ENCODE results near the gene STOM.

STOM gene

GRCh38 chr9:121318631-121319382, 51.2 kb downstream of the STOM start:
- DNase-seq: no peak

GRCh38 chr9:121317737-121318630, 52.1 kb downstream of the STOM start:
- no peak for DNase-seq

DNA sequence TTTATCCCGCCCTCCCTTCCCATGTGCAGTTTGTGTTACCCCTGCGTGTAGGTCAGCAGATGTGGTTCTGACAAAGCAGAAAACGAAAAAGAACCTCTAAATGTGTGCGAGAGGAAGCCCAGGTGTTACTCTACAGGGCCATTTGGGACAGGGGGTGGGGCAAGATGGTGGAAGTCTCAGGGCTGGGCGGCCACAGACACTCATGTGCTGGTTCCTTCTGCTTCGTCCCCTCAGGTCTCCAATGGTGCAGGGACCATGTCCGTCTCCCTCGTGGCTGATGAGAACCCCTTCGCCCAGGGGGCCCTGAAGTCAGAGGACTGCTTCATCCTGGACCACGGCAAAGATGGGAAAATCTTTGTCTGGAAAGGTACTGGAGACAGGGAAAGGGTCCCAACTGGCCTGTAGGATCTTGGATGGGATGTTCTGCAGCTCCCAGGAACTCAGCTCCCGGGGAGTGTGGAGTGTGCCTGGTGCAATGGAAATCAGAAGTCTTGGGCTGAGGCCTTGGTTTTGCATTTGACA, 53.1 kb downstream of the STOM start:
- DNase-seq: no peak

DNA sequence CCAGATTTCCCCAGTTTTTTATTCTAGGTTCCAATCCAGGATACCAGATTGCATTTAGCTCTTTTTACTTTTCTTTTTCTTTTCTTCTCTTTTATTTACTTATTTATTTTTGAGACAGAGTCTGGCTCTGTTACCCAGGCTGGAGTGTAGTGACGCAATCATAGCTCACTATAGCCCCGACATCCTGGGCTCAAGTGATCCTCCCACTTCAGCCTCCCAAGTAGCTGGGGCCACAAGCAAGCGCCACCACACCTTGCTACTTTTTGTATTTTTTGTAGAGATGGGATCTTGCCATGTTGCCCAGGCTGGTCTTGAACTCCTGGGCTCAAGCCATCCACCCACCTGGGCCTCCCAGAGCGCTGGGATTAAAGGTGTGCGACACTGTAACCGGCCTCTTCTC, 53.7 kb downstream of the STOM start:
- no peak for DNase-seq

GRCh38 chr9:121313458-121314152, 56.4 kb downstream of the STOM start:
- DNase-seq: no peak

DNA sequence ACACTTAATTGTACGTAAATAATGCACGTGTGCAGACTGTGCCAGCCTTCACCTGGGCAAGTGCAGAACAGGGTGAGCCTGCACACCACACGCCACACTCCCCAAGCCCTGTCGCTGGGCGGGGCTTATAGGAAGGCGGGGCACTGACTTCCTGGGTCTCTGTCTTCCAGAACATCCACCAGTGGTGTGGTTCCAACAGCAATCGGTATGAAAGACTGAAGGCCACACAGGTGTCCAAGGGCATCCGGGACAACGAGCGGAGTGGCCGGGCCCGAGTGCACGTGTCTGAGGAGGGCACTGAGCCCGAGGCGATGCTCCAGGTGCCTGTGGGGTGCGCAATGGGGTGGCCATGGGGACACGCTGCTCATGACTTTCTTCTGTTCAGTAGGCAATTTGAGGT, 57.9 kb downstream of the STOM start:
- no peak for DNase-seq

GRCh38 chr9:121310571-121310970, 59.5 kb downstream of the STOM start:
- DNase-seq: no peak

DNA sequence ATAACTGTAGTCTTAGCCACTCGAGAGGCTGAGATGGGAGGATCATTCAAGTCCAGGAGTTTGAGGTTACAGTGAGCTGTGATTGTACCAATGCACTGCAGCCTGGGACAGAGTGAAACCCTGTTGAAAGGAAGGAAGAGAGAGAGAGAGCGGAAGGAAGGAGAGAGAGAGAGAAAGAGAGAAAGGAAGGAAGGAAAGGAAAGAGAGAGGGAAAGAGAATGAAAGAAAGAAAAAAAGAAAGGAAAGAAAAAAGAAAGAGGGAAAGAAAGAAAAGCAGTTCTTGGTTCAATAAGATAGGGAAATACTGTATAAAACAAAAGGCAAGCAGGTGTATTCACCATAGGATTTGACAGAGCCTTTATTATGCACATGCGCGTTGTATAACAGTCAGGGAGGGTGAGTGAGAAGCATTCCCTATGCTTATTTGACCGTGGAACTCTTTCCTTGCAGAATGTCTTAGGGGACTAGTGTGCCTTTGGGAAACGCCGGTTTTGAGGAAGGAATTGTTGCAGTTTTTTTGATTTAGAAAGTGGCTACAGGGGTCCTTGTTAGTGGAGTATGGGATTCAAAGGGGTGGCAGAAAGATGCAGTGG, 60.1 kb downstream of the STOM start:
- DNase-seq: no peak

- no peak for DNase-seq
Measured at GRCh38 chr9:121309171-121309570, 60.9 kb downstream of the STOM start.

DNA sequence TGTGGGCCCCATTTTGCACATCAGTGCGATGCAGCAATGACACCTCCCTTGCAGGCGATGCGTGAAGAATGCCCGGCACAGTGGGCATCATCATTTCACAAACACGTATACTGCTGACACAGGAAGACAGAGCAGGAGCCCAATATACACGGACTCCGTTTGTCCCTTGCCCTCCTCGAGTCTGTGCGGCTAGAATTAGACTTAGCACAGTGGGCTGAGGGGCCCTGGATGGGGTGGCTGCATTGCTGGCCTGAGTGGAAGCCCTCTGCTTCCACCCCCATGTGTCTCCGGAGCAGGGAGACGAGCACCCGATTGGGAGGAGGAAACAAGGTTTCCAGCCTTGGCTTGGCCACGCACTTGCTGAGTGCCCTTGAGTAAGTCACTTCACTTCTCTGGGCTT, 61.3 kb downstream of the STOM start:
- DNase-seq: no peak

GRCh38 chr9:121307976-121308375, 62.1 kb downstream of the STOM start:
- no peak for DNase-seq

GRCh38 chr9:121305269-121305994, 64.6 kb downstream of the STOM start:
- DNase-seq: no peak

DNA sequence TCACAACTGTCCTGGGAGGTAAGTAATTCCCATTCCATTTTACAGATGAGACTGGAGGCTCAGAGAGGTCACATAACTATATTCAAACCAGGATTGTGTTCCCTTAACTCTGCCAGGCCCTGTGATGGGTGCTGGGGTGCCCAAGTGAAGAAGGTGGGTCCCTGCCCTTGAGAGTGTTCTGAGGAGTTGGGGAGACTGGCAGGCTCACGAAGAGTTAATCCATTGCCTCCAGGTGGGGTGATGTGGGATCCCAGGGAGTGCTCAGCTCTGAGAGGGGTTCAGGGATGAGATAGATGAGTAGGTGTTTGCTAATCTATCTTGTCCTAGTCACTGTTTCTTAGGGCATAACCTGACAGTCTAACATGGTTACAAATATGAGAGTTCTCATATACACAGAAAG, 65.3 kb downstream of the STOM start:
- no peak for DNase-seq

GRCh38 chr9:121303456-121304451, 66.3 kb downstream of the STOM start:
- DNase-seq: no peak

DNA sequence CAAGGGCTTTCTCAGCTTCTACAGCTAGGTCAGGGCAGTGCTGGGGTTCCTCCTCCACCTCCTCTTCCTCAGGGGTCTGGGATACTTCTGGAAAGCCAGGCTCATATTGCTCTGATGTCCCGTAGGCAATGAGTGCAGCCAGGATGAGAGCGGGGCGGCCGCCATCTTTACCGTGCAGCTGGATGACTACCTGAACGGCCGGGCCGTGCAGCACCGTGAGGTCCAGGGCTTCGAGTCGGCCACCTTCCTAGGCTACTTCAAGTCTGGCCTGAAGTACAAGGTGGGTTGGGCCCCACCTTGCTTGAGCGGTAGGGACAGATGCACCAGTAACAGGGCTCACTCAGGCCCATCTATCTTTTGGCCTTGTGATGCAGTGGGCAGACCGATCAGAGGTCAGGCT, 67.3 kb downstream of the STOM start:
- no peak for DNase-seq

GRCh38 chr9:121302341-121302740, 67.7 kb downstream of the STOM start:
- no peak for DNase-seq

DNA sequence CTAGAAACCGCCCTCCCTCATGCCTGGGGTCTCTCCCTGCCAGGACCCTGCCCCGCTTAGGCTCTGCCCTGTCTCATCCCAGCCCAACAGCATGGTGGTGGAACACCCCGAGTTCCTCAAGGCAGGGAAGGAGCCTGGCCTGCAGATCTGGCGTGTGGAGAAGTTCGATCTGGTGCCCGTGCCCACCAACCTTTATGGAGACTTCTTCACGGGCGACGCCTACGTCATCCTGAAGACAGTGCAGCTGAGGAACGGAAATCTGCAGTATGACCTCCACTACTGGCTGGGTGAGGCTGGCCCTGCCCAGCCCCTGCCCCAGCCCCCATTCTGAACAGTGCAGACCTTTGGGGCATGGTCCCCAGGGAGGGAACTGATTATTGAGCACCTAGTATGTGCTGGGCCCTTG, 68.2 kb downstream of the STOM start:
- DNase-seq: no peak

GRCh38 chr9:121300283-121301119, 69.5 kb downstream of the STOM start:
- no peak for DNase-seq

DNA sequence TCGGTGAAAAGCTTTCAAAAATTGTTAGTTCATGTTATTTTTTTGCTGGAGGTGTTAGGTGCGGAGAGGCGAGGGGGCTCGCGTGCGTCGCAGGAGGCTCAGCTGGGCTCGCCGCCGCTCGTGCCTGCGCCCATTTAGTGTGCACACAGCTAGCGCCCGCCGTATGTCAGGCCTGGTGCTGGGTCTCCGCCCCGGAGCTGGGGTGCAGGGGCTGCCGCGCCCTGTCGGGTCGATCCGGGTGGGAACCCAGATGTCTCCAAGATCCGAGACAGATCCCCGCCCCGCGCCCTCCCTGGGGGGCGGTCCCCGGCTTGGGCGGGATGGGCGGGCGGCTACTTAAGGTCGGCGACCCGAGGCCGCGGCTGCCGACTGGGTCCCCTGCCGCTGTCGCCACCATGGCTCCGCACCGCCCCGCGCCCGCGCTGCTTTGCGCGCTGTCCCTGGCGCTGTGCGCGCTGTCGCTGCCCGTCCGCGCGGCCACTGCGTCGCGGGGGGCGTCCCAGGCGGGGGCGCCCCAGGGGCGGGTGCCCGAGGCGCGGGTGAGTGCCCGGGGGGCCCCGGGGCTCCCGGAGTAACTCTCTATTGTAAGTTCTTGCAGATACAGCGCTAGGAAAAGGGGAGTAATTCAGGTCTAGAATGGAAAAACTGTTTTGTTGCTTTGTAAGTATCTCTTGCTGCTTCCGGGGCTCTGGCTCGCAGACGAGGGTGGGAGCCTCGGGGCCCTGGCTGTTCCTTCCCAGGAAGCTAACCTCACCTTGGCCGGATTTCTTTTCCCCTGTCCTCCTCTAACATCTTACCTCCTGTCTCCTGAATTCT, 70.4 kb downstream of the STOM start:
- peak in 1 of 5 donors; percentile 9 for DNase-seq

All from T-helper 1 cell (primary cell).